Endothelial cell (in vitro differentiated cells): Measurements from ENCODE around the gene GSTO1. TPM values are rescaled to one million over a fixed set of nuclear protein-coding genes. Genes with fewer than 3 reads are reported as not detected.
"Not testable (repeated sequence)": the region's sequence is repeated elsewhere in the genome, so short reads cannot be mapped to it uniquely, and the experiment has no call there.

Experiments used
- DNase-seq: peaks from one replicate; pipeline ENCODE4 v3.0.0; 2021; ENCODE audit warnings: low spot score
- H3K27ac Mint-ChIP-seq: one replicate; pipeline ENCODE4 v1.8.0; 2021; ENCODE audit warnings: mixed read lengths, inconsistent platforms; ENCODE audit not compliant: unreplicated experiment
- H3K27me3 Mint-ChIP-seq: one replicate; pipeline ENCODE4 v1.8.0; 2021; ENCODE audit warnings: mild to moderate bottlenecking, moderate library complexity, mixed read lengths, inconsistent platforms; ENCODE audit not compliant: unreplicated experiment
- H3K36me3 Mint-ChIP-seq: one replicate; pipeline ENCODE4 v1.8.0; 2021; ENCODE audit warnings: mild to moderate bottlenecking, low read depth, mixed read lengths, inconsistent platforms; ENCODE audit not compliant: unreplicated experiment
- H3K4me1 Mint-ChIP-seq: one replicate; pipeline ENCODE4 v1.8.0; 2021; ENCODE audit warnings: mild to moderate bottlenecking, mixed read lengths, inconsistent platforms; ENCODE audit not compliant: unreplicated experiment
- H3K4me3 Mint-ChIP-seq: one replicate; pipeline ENCODE4 v1.8.0; 2021; ENCODE audit warnings: mild to moderate bottlenecking, mixed read lengths, inconsistent platforms; ENCODE audit not compliant: unreplicated experiment
- H3K9me3 Mint-ChIP-seq: one replicate; pipeline ENCODE4 v1.8.0; 2021; ENCODE audit warnings: mixed read lengths, inconsistent platforms; ENCODE audit not compliant: unreplicated experiment
- CTCF ChIP-seq: fragments of 200-600 bp; sonication (generic); IDR thresholded peaks from one replicate; pipeline ENCODE4 v1.5.0; 2021; ENCODE audit warnings: antibody characterized with exemption; ENCODE audit not compliant: unreplicated experiment
- total RNA-seq: library from RNA; stranded (reverse); fragmentation: NEBNext Ultra II Directional; extraction: Animal tissue kit (Norgen Biotek cat#: 25700); gene quantifications from one replicate; pipeline ENCODE4 v1.2.1, GENCODE V29; 2021; ENCODE audit not compliant: unreplicated experiment

GSTO1 gene
- total RNA-seq, 1 donor from 2014 or later: 121 TPM

GRCh38 chr10:104247513-104248146, 7.1 kb upstream of the GSTO1 start:
- H3K4me1 Mint-ChIP-seq: no peaks in the 10 kb centered on the region
- DNase-seq: no peak
- peaks cover 4% of the 10 kb centered on the region for H3K27me3 Mint-ChIP-seq
- TF ChIP-seq CTCF: no peak
- no peak overlapping the region for H3K27ac Mint-ChIP-seq
- H3K36me3 Mint-ChIP-seq: peaks cover 10% of the 10 kb centered on the region
- H3K4me3 Mint-ChIP-seq: no peak overlapping the region
- no peaks in the 10 kb centered on the region for H3K9me3 Mint-ChIP-seq

GRCh38 chr10:104248931-104249330, 5.8 kb upstream of the GSTO1 start:
- H3K4me1 Mint-ChIP-seq, H3K27ac Mint-ChIP-seq, DNase-seq, H3K4me3 Mint-ChIP-seq, H3K9me3 Mint-ChIP-seq, H3K27me3 Mint-ChIP-seq: not testable (repeated sequence)
- peaks cover 14% of the 10 kb centered on the region for H3K36me3 Mint-ChIP-seq

GRCh38 chr10:104250371-104250770, 4.3 kb upstream of the GSTO1 start:
- no peak for TF ChIP-seq CTCF
- H3K27ac Mint-ChIP-seq: no peak overlapping the region
- DNase-seq: no peak
- H3K4me3 Mint-ChIP-seq: no peak overlapping the region
- no peaks in the 10 kb centered on the region for H3K9me3 Mint-ChIP-seq
- peaks cover 13% of the 10 kb centered on the region for H3K4me1 Mint-ChIP-seq
- peaks cover 8% of the 10 kb centered on the region for H3K27me3 Mint-ChIP-seq
- peaks cover 15% of the 10 kb centered on the region for H3K36me3 Mint-ChIP-seq

GRCh38 chr10:104251443-104251842, 3.2 kb upstream of the GSTO1 start:
- no peak overlapping the region for H3K4me3 Mint-ChIP-seq
- no peak overlapping the region for H3K27ac Mint-ChIP-seq
- peaks cover 10% of the 10 kb centered on the region for H3K36me3 Mint-ChIP-seq
- no peak for DNase-seq
- H3K4me1 Mint-ChIP-seq: peaks cover 20% of the 10 kb centered on the region
- no peaks in the 10 kb centered on the region for H3K9me3 Mint-ChIP-seq
- TF ChIP-seq CTCF: no peak
- H3K27me3 Mint-ChIP-seq: peaks cover 10% of the 10 kb centered on the region

GRCh38 chr10:104252368-104252767, 2.3 kb upstream of the GSTO1 start:
- H3K27ac Mint-ChIP-seq: no peak overlapping the region
- peaks cover 10% of the 10 kb centered on the region for H3K27me3 Mint-ChIP-seq
- DNase-seq: no peak
- peaks cover 8% of the 10 kb centered on the region for H3K36me3 Mint-ChIP-seq
- H3K9me3 Mint-ChIP-seq: no peaks in the 10 kb centered on the region
- H3K4me3 Mint-ChIP-seq: no peak overlapping the region
- H3K4me1 Mint-ChIP-seq: peaks cover 22% of the 10 kb centered on the region
- TF ChIP-seq CTCF: no peak
